DND-41 (cell line): Measurements from ENCODE around the gene MBD3.

Experiments used
- ATAC-seq: fragments of 200-7000 bp; cut with Tn5 transposase; 3 replicates; pipeline ENCODE4 v1.9.1; 2021; ENCODE audit warnings: low read depth; ENCODE audit not compliant: insufficient read depth
- DNase-seq: peaks from one replicate; pipeline ENCODE4 v3.0.0-alpha.2; 2020
- H2AFZ ChIP-seq: 2 replicates; pipeline ENCODE4 v1.6.0; 2012; ENCODE audit warnings: low read depth, low read length
- H3K27ac ChIP-seq: 2 replicates; pipeline ENCODE4 v1.5.1; 2012; ENCODE audit warnings: low read length, inconsistent platforms
- H3K27me3 ChIP-seq: fragments of 200-600 bp; sonication (generic); 2 replicates; pipeline ENCODE4 v1.6.0; 2012; ENCODE audit warnings: low read length, mild to moderate bottlenecking, inconsistent platforms; ENCODE audit not compliant: insufficient read depth, poor library complexity
- H3K36me3 ChIP-seq: 2 replicates; pipeline ENCODE4 v1.5.1; 2012; ENCODE audit warnings: low read length, inconsistent platforms; ENCODE audit not compliant: insufficient read depth
- H3K4me1 ChIP-seq: 2 replicates; pipeline ENCODE4 v1.5.1; 2012; ENCODE audit warnings: mild to moderate bottlenecking, low read length; ENCODE audit not compliant: insufficient read depth
- H3K4me2 ChIP-seq: 2 replicates; pipeline ENCODE4 v1.6.0; 2012; ENCODE audit warnings: mild to moderate bottlenecking, moderate library complexity, low read length, inconsistent platforms; ENCODE audit not compliant: insufficient read depth
- H3K4me3 ChIP-seq, 2 experiments: fragments of 200-600 bp in 1 of 2; shearing (Covaris generic) in 1 of 2; 2 replicates each; pipeline ENCODE4 v1.5.1; 2012 to 2016; ENCODE audit warnings: inconsistent platforms in 2 of 2, low read length in 2 of 2, mild to moderate bottlenecking in 2 of 2, low read depth in 1 of 2, moderate library complexity in 1 of 2
- H3K79me2 ChIP-seq: 2 replicates; pipeline ENCODE4 v1.6.0; 2012; ENCODE audit warnings: low read length, inconsistent platforms; ENCODE audit not compliant: insufficient read depth
- H3K9ac ChIP-seq: 2 replicates; pipeline ENCODE4 v1.6.0; 2012; ENCODE audit warnings: low read depth, mild to moderate bottlenecking, inconsistent platforms, low read length, moderate library complexity
- H3K9me3 ChIP-seq: 2 replicates; pipeline ENCODE4 v1.5.1; 2012; ENCODE audit warnings: low read length, moderate library complexity, mild to moderate bottlenecking, inconsistent platforms; ENCODE audit not compliant: insufficient read depth, severe bottlenecking
- H4K20me1 ChIP-seq: 2 replicates; pipeline ENCODE4 v1.6.0; 2012; ENCODE audit warnings: low read length; ENCODE audit not compliant: insufficient read depth
- EZH2 ChIP-seq: IDR thresholded peaks from 3 replicates; pipeline ENCODE4 v1.6.1; 2012; ENCODE audit warnings: borderline replicate concordance, low read depth, mild to moderate bottlenecking, moderate library complexity, low read length, inconsistent platforms; ENCODE audit not compliant: severe bottlenecking
- TF ChIP-seq, protein P1 (sequence below): IDR thresholded peaks from 2 replicates; pipeline ENCODE4 v1.5.1; 2012; ENCODE audit warnings: borderline replicate concordance, low read length, moderate library complexity, mild to moderate bottlenecking; ENCODE audit not compliant: poor library complexity, severe bottlenecking; ENCODE audit errors: extremely low read depth

The MBD3 gene

DNA sequence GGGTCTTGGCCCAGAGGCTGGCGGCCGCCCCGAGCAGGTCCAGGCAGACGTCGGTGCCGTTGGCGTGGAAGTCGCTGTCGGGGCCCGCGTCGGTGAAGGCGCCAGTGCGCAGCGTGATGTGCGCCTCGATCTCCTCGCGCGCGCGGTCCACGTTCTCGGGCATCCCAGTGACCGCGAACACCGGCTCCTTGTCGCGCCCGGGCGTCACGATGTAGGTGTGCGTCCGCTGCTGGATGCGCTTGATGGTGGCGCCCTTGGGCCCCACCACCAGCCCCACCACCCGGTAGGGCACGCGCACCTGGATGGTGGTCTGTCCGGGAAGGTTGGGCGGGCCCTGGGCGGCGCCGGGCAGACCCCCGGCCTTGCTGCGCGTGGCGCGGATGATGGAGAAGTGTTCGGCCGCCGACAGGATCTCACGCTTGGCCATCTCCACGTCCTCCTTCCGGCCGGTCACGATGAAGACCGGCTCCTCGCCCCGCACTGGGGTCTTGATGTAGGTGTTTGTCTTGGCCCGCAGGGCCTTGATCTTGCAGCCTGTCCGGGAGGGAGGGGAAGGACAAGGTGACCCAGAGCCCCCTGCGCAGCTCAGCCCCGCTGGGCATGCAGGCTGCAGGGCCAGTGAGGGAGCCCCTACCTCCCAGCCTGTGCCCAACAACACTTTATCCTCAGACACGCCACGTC is 36.1 kb downstream of the MBD3 start:
- no peak for TF ChIP-seq EZH2
- TF ChIP-seq, protein P1, sequence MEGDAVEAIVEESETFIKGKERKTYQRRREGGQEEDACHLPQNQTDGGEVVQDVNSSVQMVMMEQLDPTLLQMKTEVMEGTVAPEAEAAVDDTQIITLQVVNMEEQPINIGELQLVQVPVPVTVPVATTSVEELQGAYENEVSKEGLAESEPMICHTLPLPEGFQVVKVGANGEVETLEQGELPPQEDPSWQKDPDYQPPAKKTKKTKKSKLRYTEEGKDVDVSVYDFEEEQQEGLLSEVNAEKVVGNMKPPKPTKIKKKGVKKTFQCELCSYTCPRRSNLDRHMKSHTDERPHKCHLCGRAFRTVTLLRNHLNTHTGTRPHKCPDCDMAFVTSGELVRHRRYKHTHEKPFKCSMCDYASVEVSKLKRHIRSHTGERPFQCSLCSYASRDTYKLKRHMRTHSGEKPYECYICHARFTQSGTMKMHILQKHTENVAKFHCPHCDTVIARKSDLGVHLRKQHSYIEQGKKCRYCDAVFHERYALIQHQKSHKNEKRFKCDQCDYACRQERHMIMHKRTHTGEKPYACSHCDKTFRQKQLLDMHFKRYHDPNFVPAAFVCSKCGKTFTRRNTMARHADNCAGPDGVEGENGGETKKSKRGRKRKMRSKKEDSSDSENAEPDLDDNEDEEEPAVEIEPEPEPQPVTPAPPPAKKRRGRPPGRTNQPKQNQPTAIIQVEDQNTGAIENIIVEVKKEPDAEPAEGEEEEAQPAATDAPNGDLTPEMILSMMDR = no peak
- Histone ChIP-seq H2AFZ (no peak overlapping the region), H3K4me1 (no peaks in the 10 kb centered on the region), H3K27ac (no peak overlapping the region), H3K36me3 (peaks cover 14% of the 10 kb centered on the region), H3K79me2 (peaks cover 28% of the 10 kb centered on the region), H3K4me3 (no peak overlapping the region), H3K9ac (no peak overlapping the region), H4K20me1 (peaks cover 38% of the 10 kb centered on the region), H3K27me3 (no peaks in the 10 kb centered on the region), H3K4me2 (no peak overlapping the region), H3K9me3 (no peaks in the 10 kb centered on the region)
- DNase-seq (no peak), ATAC-seq (no peak)

DNA sequence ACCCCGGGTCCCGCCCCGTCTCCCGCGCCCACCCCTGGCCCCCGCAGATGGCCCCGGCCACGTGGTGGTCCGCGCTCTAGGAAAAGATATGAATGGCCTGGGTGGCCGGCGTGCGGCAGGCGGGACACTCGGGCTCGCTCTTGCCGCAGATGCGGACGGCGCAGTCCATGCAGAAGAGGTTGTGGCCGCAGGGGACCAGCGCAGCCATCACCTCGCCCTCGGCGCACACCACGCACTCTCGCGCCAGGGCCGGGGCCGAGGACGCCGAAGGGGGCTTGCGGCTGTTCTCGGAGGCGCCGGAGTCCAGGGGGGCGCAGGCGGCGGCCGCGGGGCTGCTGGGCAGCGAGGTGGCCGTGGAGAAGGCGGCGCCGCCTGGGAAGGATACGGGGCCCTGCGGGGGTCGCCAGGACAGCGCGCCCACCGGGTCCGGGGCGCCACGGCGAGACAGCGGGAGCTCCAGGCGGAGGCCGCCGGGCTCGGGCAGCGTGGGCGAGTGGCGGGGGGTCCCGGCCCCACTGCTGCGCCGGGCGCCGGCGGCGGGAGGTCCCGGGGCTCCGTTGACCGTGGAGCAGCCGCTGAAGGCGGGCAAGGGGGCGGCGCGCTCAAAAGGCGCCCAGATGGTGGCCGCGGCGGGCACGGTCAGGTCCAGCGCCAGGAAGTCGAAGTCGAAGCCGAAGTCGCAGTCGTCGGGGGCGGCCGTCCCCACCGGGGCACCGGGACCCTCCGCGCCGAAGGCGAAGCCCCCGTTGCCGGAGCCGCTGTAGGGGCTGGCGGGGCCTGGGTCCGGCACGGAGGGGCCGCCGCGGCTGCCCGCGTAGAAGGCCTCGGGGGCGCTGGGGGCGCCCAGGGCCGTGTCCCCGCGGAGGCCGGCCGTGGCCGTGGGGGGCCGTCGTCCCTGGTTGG is 36.9 kb downstream of the MBD3 start:
- Histone ChIP-seq H3K79me2 (peaks cover 20% of the 10 kb centered on the region), H3K9me3 (no peaks in the 10 kb centered on the region), H2AFZ (no peak overlapping the region), H3K4me1 (no peaks in the 10 kb centered on the region), H3K27ac (no peak overlapping the region), H3K36me3 (peaks cover 9% of the 10 kb centered on the region), H3K4me3 (no peak overlapping the region), H3K27me3 (no peaks in the 10 kb centered on the region), H4K20me1 (peaks cover 30% of the 10 kb centered on the region), H3K4me2 (no peak overlapping the region), H3K9ac (no peak overlapping the region)
- DNase-seq = no peak
- TF ChIP-seq EZH2 = no peak
- TF ChIP-seq, protein P1 = no peak
- no peak for ATAC-seq

DNA sequence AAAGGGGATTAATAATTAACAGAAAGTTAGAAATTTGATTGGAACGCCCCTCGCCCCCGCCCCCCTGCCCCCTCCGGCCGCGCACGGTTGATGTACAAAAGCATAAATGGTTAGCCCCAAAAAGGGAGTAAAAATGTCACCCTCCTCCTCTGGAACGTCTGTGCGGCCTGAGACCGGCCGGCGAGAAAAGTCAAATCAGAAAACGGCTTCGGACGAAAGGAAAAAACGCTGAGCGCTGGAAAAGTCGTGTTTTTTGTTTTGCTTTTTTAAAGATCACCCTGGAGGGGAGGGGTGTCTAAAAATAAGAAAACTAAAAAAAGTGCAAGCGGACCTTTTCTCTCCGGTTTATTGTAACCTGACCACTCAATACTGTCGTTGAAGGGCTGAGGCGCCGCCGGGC is 37.7 kb downstream of the MBD3 start:
- Histone ChIP-seq H3K9ac (no peak overlapping the region), H3K4me3 (no peak overlapping the region), H3K79me2 (peaks cover 13% of the 10 kb centered on the region), H3K4me2 (no peak overlapping the region), H3K4me1 (no peaks in the 10 kb centered on the region), H3K27ac (no peak overlapping the region), H2AFZ (no peak overlapping the region), H3K36me3 (peaks cover 9% of the 10 kb centered on the region), H4K20me1 (peaks cover 22% of the 10 kb centered on the region), H3K27me3 (no peaks in the 10 kb centered on the region), H3K9me3 (no peaks in the 10 kb centered on the region)
- ATAC-seq (no peak), DNase-seq (no peak)
- TF ChIP-seq EZH2 = no peak
- TF ChIP-seq, protein P1 = no peak
